MG63 (cell line): ENCODE measurements around the gene PIK3C2G. TPM values are rescaled to one million over a fixed set of nuclear protein-coding genes. Genes with fewer than 3 reads are reported as not detected.

ENCODE experiments used
- DNase-seq: peaks from one replicate; pipeline ENCODE4 v3.0.0-alpha.2; 2020
- H3K27me3 ChIP-seq: fragments of 250-450 bp; sonication (Bioruptor Pico); 2 replicates; pipeline ENCODE4 v1.5.1; 2020; ENCODE audit warnings: mild to moderate bottlenecking, moderate library complexity
- H3K36me3 ChIP-seq: fragments of 250-450 bp; sonication (Bioruptor Pico); 2 replicates; pipeline ENCODE4 v1.5.1; 2020; ENCODE audit warnings: mild to moderate bottlenecking, moderate library complexity
- H3K4me3 ChIP-seq: fragments of 250-450 bp; sonication (Bioruptor Pico); 2 replicates; pipeline ENCODE4 v1.5.1; 2020; ENCODE audit warnings: mild to moderate bottlenecking, moderate library complexity
- H3K9me3 ChIP-seq: fragments of 250-450 bp; sonication (Bioruptor Pico); 2 replicates; pipeline ENCODE4 v1.5.1; 2020; ENCODE audit warnings: mild to moderate bottlenecking, moderate library complexity
- total RNA-seq: library from RNA; depleted of rRNA; stranded (reverse); fragments of >200 nt; shearing (Covaris generic); gene quantifications from 2 replicates; pipeline ENCODE4 v1.2.3, GENCODE V29; 2014; ENCODE audit warnings: low replicate concordance

Gene PIK3C2G
- total RNA-seq, 1 experiment from 2014 or later, result not detected

GRCh38 chr12:18368594-18368993 is 107.3 kb downstream of the PIK3C2G start:
- Histone ChIP-seq H3K4me3 (no peak overlapping the region), H3K36me3 (no peaks in the 10 kb centered on the region), H3K27me3 (no peaks in the 10 kb centered on the region), H3K9me3 (no peaks in the 10 kb centered on the region)
- DNase-seq, result no peak

GRCh38 chr12:18373181-18373580 is 111.9 kb downstream of the PIK3C2G start:
- no peaks in the 10 kb centered on the region for H3K27me3 ChIP-seq
- no peaks in the 10 kb centered on the region for H3K36me3 ChIP-seq
- no peak for DNase-seq
- no peak overlapping the region for H3K4me3 ChIP-seq
- peaks cover 8% of the 10 kb centered on the region for H3K9me3 ChIP-seq

- Histone ChIP-seq H3K4me3 (no peak overlapping the region), H3K27me3 (no peaks in the 10 kb centered on the region), H3K36me3 (no peaks in the 10 kb centered on the region), H3K9me3 (peaks cover 8% of the 10 kb centered on the region)
- no peak for DNase-seq
These were observed 113.8 kb downstream of the PIK3C2G start for GRCh38 chr12:18375131-18375530.

- DNase-seq, result no peak
- Histone ChIP-seq H3K9me3 (peaks cover 8% of the 10 kb centered on the region), H3K27me3 (no peaks in the 10 kb centered on the region), H3K4me3 (no peak overlapping the region), H3K36me3 (no peaks in the 10 kb centered on the region)
These were observed 114.3 kb downstream of the PIK3C2G start for GRCh38 chr12:18375583-18375982.

DNA sequence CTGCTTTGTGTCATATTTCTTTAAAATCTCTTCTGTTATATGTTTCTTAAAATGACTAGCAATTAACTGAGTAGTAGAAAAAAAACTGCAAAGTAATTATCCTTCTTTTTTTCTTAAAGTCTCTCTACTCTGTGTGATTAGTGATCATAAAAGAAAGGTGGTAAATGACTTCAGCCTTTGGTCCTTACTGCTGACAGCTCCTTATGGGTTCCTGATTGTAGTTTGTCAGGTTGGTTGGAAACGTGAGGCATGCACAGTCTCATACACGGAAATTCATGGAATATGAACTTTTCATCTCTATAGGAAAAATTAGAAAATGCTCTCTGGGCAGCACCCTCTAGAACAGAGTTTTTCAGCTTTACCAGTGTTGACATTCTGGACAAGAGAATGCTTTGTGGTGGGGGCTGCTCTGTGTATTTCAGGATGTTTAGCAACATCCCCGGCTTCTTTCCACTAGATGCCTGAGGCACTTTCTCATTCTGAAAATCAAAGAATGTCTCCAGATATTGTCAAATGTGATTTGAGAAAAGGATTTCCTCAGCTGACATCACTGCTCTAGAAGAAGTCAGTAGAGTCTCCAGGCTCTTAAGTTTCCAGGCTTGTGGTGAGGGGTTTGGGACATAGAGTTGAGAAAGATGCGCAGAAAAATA is 121.0 kb downstream of the PIK3C2G start:
- Histone ChIP-seq H3K27me3 (no peaks in the 10 kb centered on the region), H3K36me3 (no peaks in the 10 kb centered on the region), H3K9me3 (no peaks in the 10 kb centered on the region), H3K4me3 (no peak overlapping the region)
- no peak for DNase-seq

- no peaks in the 10 kb centered on the region for H3K9me3 ChIP-seq
- peak; percentile 37 for DNase-seq
- peak overlapping the region; percentile 4 for H3K4me3 ChIP-seq
- no peaks in the 10 kb centered on the region for H3K27me3 ChIP-seq
- H3K36me3 ChIP-seq, result no peaks in the 10 kb centered on the region
These were observed 121.9 kb downstream of the PIK3C2G start for GRCh38 chr12:18383203-18383602.

DNA sequence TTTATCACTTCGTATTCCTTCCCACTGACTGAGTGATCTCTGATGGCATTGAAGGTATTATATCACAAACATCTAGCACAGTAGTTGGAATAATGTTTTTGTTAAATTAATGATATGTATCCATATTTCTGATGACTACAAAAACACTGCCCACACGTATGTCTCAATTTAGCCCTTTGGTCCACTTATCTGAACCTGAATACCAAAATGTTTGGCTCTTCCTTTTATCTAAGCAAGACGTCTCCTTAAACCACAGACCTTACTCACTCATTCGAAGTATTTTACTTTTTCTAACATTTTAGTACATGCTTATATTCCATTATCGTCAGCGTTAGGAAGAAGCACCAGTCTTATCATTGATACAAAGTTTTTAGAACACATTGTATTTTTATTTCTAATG is 126.4 kb downstream of the PIK3C2G start:
- no peaks in the 10 kb centered on the region for H3K36me3 ChIP-seq
- H3K9me3 ChIP-seq, result no peaks in the 10 kb centered on the region
- DNase-seq, result no peak
- H3K27me3 ChIP-seq, result no peaks in the 10 kb centered on the region
- no peak overlapping the region for H3K4me3 ChIP-seq

DNA sequence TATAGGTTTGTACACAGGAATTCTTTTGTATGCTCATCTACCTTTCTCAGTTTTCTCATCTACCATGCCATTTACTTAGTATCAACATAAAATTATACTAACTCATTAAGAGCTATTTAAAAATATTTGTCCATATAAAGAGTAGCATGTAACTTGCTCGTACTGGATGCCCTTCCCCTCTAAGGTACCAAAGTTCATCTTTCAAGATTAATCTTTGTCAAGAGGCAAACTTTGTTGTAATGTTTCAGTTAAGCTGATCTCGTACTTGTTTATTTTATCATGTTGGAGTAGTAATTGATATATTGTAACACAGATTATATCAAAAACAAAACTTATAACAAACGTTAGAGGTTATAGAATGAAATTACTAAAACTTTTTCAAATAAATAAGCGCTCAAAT is 128.5 kb downstream of the PIK3C2G start:
- Histone ChIP-seq H3K27me3 (no peaks in the 10 kb centered on the region), H3K4me3 (no peak overlapping the region), H3K9me3 (no peaks in the 10 kb centered on the region), H3K36me3 (no peaks in the 10 kb centered on the region)
- no peak for DNase-seq

GRCh38 chr12:18391151-18391550 is 129.8 kb downstream of the PIK3C2G start:
- Histone ChIP-seq H3K4me3 (no peak overlapping the region), H3K9me3 (no peaks in the 10 kb centered on the region), H3K36me3 (no peaks in the 10 kb centered on the region), H3K27me3 (no peaks in the 10 kb centered on the region)
- DNase-seq, result no peak

GRCh38 chr12:18394742-18395141 is 133.4 kb downstream of the PIK3C2G start:
- no peaks in the 10 kb centered on the region for H3K27me3 ChIP-seq
- DNase-seq, result no peak
- no peak overlapping the region for H3K4me3 ChIP-seq
- no peaks in the 10 kb centered on the region for H3K36me3 ChIP-seq
- H3K9me3 ChIP-seq, result no peaks in the 10 kb centered on the region

DNA sequence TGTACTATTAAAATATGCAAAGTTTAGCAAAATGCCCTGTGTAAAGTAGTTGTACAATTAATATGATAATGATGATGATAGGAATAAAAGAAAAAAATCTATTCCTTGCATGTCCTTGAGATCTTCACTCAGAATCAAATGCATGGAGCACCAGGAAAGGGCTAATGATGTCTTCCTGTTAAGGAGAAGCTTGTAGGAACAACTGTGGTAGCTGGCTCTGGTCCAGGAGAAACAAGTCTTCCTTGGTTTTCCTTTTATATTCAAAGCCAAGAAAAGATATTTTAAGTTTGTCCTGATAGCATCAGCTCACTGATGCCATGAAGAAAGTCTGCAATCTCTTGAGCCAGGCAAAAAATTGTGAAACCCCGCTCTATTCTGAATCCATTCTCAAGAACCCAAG is 138.9 kb downstream of the PIK3C2G start:
- Histone ChIP-seq H3K9me3 (no peaks in the 10 kb centered on the region), H3K27me3 (no peaks in the 10 kb centered on the region), H3K36me3 (no peaks in the 10 kb centered on the region), H3K4me3 (no peak overlapping the region)
- no peak for DNase-seq

GRCh38 chr12:18402872-18403611 is 141.7 kb downstream of the PIK3C2G start:
- no peak overlapping the region for H3K4me3 ChIP-seq
- no peak for DNase-seq

DNA sequence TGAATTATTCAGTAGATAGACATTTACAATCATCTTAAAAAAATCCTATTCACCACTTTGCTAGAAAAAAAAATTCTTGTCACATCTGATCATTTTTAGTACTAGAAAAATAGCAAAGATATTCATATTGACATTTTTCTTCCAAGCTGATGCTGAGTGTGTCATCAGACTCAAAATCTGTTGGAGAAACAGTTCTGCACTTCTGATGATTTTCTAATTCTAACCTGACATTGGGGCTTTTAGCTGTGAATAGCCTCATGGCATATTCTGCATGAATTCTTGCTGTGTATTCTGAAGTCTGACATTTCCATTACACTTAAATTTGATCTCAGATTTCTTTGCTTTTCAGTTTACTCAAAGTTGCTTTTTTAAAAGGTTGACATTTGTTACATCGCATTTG is 150.1 kb downstream of the PIK3C2G start:
- Histone ChIP-seq H3K9me3 (no peaks in the 10 kb centered on the region; the same call in 1 of the 2 replicates), H3K4me3 (no peak overlapping the region), H3K27me3 (no peaks in the 10 kb centered on the region), H3K36me3 (no peaks in the 10 kb centered on the region)
- no peak for DNase-seq

More at GRCh38 chr12:18402872-18403611, 141.7 kb downstream of the PIK3C2G start:
- Histone ChIP-seq H3K9me3 (no peaks in the 10 kb centered on the region), H3K27me3 (no peaks in the 10 kb centered on the region), H3K36me3 (no peaks in the 10 kb centered on the region)

- no peaks in the 10 kb centered on the region for H3K36me3 ChIP-seq
- no peak for DNase-seq
These were observed 153.4 kb downstream of the PIK3C2G start for GRCh38 chr12:18414671-18415070.

GRCh38 chr12:18415227-18415626 is 153.9 kb downstream of the PIK3C2G start:
- Histone ChIP-seq H3K27me3 (no peaks in the 10 kb centered on the region), H3K9me3 (no peaks in the 10 kb centered on the region), H3K36me3 (no peaks in the 10 kb centered on the region), H3K4me3 (no peak overlapping the region)
- DNase-seq, result no peak

More at GRCh38 chr12:18414671-18415070, 153.4 kb downstream of the PIK3C2G start:
- no peaks in the 10 kb centered on the region for H3K27me3 ChIP-seq
- H3K9me3 ChIP-seq, result no peaks in the 10 kb centered on the region
- no peak overlapping the region for H3K4me3 ChIP-seq

DNA sequence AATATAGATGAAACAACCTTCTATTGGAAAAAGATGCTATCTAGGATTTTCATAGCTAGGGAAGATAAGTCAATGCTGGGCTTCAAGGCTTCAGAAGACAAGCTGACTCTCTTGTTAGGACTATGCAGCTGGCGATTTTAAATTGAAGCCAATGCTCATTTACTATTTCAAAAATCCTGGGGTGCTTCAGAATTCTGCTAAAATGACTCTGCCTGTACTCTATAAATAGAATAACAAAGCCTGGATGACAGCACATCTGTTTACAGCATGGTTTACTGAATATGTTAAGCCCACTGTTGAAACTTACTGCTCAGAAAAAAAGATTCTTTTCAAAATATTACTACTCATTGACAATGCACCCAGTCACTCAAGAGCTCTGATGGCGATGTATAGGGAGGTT is 155.1 kb downstream of the PIK3C2G start:
- H3K4me3 ChIP-seq, result no peak overlapping the region
- H3K27me3 ChIP-seq, result no peaks in the 10 kb centered on the region
- no peaks in the 10 kb centered on the region for H3K9me3 ChIP-seq
- no peak for DNase-seq
- no peaks in the 10 kb centered on the region for H3K36me3 ChIP-seq

DNA sequence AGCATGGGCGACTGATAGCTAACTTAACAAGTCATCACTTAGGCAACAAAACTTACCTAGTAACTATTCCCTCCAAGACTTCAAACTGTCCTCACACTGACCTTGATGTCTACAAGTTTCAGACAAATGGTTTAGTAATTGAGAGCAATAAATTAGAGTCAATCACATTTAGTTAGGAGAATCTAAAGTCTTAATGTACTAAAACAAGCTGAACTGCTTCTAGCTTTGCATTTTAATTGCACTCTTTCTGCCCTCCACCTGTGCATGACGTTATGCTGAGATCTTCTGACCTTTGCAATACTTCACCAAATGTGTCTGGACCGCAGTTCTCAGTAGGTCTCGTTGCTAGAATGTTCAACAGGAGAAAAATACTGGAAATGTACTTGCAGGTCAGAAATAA is 158.0 kb downstream of the PIK3C2G start:
- DNase-seq, result no peak
- Histone ChIP-seq H3K9me3 (no peaks in the 10 kb centered on the region), H3K36me3 (no peaks in the 10 kb centered on the region), H3K4me3 (no peak overlapping the region), H3K27me3 (no peaks in the 10 kb centered on the region)

- no peaks in the 10 kb centered on the region for H3K27me3 ChIP-seq
- no peaks in the 10 kb centered on the region for H3K36me3 ChIP-seq
- no peak for DNase-seq
- H3K9me3 ChIP-seq, result no peaks in the 10 kb centered on the region
- H3K4me3 ChIP-seq, result no peak overlapping the region
These were observed 160.5 kb downstream of the PIK3C2G start for GRCh38 chr12:18421867-18422266.
